Fibroblast of upper back skin (primary cell): ENCODE data around the gene SPON1.
"Not testable (repeated sequence)": the region's sequence is repeated elsewhere in the genome, so short reads cannot be mapped to it uniquely, and the experiment has no call there.

Source experiments
- DNase-seq: peaks from one replicate; pipeline ENCODE4 v3.0.0-alpha.2; 2013

The SPON1 gene

DNA sequence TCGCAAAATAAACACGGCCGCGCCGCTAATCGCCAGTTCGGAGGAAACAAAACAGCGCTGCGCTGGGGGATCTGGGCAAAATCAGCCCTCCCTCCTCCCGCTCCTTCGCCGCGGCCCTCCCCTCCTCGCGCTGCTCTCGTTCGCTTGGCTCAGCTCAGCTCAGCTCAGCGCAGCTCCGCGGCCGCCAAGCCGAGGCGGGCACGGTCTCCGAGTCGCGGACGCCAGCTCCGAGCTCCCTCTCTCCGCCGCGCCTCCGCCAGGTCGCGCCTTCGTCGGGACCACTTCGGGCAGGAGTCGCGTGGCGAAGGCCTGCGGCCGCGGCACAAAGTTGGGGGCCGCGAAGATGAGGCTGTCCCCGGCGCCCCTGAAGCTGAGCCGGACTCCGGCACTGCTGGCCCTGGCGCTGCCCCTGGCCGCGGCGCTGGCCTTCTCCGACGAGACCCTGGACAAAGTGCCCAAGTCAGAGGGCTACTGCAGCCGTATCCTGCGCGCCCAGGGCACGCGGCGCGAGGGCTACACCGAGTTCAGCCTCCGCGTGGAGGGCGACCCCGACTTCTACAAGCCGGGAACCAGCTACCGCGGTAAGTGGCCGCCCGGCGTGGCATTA is at the start of gene SPON1:
TSS of gene SPON1 (plus strand) at position 162 of the 607 bp plus-strand sequence. CDS start at position 344, 182 bp downstream.
- DNase-seq, result peak; percentile 12

DNA sequence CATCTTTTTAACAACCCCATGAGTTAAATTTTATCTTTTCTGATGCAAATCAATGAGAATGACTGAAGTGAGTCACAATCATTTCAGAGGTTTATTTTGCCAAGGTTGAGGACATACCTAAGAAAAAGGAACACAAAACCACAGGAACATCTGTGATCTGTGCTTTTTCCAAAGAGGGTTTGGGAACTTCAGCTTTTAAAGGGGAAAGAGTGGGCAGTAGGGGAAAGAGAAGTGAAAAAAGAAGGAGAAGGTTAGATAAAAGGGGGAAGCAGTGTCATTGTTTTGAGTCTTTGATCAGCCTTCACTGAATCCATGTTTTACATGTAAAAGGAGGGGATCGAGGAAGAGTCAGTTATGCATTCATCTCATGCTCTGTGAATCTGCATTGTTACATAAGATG is 45.3 kb upstream of the SPON1 start:
- no peak for DNase-seq

- no peak for DNase-seq
Observed at GRCh38 chr11:13917904-13918303, 44.6 kb upstream of the SPON1 start.

DNA sequence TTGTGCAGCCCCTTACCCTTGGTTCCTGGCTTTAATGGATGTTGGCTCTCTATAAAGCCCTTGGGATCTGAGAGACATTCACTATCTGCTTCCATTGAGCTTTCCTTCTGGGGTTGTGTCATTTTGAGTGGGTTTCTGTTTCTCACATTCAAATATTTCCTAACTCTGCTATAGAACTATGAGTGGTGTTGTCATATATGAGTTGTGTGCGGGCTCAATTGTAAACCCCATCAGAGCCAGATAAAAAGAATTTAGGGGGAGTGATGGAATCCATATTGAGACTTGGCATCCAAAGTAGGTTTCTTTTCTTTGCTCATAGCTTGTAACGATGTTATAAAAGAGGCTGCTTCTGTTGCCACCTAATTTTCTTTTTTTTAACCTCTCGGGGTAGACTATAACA is 41.8 kb upstream of the SPON1 start:
- no peak for DNase-seq

DNA sequence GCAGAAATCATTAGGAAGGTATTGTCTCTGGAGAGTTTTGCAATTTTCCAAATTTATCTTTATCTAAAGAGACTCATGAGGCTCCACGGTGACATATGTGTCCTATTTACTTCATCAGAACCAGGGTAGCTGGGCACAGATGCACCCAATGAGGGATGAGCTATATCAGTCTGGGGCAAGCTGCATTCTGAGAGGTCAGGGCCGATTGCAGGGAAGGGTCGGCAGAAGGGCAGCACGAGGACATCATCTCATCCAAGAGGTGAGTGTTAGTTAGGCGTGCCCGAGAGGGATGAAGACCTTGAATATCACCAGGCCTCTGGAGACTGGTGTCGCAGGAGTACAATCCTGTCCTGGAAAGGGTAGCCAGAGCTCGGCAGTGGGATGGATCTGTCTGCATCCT is 41.0 kb upstream of the SPON1 start:
- no peak for DNase-seq

GRCh38 chr11:13923182-13923581 is 39.3 kb upstream of the SPON1 start:
- no peak for DNase-seq

- DNase-seq, result no peak
Observed at GRCh38 chr11:13923716-13924650, 38.5 kb upstream of the SPON1 start.

- DNase-seq, result no peak
Observed at GRCh38 chr11:13924801-13925327, 37.7 kb upstream of the SPON1 start.

- DNase-seq, result not testable (repeated sequence)
Observed at GRCh38 chr11:13926366-13926765, 36.2 kb upstream of the SPON1 start.

- DNase-seq, result no peak
Observed at GRCh38 chr11:13926981-13927380, 35.5 kb upstream of the SPON1 start.

DNA sequence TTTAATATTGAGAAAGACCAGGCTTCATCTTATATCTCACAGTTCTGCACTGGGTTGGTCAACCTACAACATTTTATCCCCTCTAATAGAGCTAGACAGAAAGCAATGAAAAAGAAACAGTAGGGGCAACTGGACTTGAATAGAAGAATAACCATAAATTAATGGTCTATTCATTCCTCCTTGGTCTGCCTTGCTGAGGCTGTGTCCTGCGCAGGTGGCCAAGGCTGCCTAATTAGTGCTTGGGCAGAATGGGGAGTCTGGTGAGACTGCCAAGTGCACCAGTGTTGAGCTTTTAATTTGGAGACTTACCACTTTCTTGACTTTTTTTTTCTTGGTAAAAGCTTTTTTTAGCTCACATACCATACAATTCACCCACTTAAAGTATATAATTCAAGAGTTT is 35.0 kb upstream of the SPON1 start:
- DNase-seq, result no peak

GRCh38 chr11:13928566-13929251 is 33.8 kb upstream of the SPON1 start:
- peak; percentile 48 for DNase-seq

DNA sequence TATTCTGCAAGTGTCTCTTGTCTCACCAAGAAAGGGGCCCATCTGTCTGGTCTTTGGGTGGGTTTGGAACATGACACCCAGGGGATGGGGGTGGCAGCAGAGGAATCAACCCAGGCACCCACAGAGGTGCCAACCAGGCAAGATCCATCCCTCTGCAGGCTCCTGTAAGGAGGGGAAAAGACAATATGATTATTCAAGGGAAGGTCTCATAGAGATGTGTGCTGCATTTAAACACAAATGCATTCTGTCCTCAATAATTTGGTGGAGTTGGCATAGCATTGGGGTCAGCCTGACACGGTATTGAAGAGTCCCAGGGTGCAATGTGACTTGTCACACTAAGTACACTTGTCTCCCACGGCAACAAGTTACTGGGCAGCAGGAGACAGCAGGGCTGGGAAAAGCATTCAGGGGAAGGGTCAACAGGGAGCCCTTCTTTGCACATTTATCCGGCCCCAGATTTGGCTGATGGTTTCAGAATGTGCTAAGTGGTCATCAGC is 33.1 kb upstream of the SPON1 start:
- no peak for DNase-seq

DNA sequence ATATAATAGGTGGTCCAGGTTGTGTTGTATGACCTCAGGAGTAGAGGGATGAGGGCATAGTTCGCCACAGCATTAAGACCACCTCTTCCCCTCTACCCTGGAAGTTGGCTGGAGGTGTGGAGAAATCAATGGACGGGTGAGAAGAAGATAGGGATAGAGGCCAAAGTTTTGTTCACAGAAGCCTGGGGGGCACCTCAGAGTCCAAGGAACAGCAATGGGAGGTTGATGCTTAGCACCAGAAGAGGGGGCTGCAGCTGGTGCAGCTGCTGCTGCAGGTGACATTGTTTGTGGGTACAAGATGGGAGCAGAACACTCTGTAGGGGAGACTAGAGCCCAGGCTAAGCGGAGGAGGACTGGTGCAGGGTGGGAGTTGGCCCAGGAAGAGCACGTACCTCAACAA is 31.2 kb upstream of the SPON1 start:
- DNase-seq, result no peak

GRCh38 chr11:13937154-13937553 is 25.4 kb upstream of the SPON1 start:
- DNase-seq, result not testable (repeated sequence)

DNA sequence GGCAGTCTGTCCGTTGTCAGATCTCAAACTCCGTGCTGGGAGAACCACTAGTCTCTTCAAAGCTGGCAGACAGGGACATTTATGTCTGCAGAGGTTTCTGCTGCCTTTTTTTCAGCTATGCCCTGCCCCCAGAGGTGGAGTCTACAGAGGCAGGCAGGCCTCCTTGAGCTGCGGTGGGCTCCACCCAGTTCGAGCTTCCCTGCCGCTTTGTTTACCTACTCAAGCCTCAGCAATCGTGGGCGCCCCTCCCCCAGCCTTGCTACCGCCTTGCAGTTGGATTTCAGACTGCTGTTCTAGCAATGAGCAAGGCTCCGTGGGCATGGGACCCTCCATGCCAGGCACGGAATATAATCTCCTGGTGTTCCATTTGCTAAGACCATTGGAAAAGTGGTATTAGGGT is 23.7 kb upstream of the SPON1 start:
- not testable (repeated sequence) for DNase-seq

DNA sequence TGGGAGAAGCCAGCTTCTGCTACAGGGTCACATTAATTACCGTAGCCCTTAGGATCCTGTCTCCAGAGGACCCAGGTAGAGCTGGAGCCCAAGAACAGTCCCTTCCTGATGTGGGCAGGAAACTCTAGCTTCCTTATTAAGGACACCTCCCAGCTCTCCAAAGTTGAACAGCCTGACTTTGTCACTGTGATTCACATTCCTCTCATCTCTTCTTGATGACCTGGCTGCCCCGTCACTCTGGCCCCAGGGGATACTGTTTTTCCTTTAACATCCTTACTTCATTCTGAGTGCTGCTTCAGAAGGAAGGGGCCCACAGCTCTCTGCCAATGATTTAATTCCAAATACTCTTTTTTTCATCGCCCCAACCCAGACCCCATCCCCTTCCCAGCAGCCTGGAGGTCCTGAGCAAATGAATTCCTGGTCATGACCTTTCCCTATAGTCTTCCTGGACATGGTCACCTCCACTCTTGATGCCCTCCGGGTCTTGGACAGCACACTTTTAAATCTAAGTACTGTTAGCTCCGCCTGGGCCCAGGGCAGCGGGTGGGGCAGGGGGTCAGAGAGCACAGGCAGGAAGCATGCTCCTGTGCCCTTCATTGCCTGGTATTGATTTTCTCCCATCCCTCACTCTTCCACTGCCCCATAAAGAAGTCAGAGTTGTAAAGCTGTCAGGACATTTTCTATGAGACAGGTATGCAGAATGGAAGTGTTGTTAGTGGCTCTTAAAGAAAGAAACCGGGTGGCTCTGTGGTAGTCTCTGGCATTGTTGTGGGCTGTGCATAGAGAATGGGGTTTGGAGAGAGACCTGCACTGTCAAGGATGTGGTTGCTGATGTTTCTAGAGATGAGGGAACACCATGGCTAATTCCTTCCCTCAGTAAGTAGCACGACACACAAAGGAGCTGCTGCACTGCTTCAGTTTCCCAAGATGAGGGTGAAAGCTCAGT is 22.3 kb upstream of the SPON1 start:
- DNase-seq, result no peak

DNA sequence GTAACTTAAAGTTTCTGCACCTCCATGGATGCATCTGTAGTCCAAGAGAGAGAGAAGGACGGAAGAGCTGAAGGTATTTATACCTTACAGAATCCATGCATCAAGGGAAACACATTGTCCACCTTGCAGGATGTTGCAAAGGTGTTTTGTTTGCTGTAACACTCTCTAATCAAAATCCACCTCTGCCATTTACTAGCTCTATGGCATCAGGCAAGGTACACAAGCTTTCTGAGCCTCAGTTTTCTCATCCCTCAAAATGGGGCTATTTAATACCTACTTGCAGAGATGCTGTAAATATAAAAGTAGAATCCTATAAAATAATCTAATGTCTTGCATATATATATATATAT is 21.6 kb upstream of the SPON1 start:
- no peak for DNase-seq

GRCh38 chr11:13941775-13942174 is 20.7 kb upstream of the SPON1 start:
- DNase-seq, result no peak

- DNase-seq, result no peak
Observed at GRCh38 chr11:13942378-13942777, 20.1 kb upstream of the SPON1 start.

DNA sequence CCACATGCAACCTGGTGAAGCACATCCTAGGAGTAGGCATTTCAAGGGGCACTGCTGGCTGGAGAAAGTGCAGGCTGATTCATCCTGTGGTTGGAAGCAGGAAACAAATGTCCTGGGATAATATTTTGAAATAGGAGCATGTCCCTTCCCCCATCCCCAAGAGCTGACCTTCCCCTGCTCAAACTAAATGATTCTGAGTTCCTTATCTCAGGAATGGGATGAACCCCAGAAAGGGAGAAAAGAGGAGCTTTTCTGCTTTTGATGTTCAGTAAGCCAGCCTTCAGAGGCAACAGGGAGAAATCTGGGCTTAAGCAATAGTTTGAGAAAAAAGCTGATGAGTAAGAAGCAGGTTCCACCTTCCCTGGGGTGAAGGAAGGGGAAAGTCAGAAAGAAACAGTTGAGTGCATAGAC is 19.5 kb upstream of the SPON1 start:
- peak; percentile 50 for DNase-seq

DNA sequence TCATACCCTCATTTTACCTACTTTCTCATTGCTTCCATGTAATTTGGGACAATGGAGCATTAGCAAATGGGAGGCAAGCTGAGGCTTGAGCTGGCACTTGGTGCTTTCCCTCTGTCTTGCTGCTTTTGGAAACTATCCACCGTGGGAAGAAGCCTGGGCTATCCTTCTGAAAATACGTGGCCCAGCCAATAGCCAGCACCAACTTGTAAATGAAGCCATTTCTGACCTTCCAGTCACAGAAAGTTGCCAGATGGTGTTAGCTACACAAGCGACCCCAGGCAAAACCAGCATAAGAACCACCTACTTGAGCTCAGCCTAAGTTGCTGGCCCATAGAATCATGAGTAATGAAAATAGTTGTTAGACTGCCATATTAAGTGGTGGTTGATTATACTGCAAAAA is 18.5 kb upstream of the SPON1 start:
- DNase-seq, result no peak
